ENCODE data around the gene ATRN.

ATRN gene

DNA sequence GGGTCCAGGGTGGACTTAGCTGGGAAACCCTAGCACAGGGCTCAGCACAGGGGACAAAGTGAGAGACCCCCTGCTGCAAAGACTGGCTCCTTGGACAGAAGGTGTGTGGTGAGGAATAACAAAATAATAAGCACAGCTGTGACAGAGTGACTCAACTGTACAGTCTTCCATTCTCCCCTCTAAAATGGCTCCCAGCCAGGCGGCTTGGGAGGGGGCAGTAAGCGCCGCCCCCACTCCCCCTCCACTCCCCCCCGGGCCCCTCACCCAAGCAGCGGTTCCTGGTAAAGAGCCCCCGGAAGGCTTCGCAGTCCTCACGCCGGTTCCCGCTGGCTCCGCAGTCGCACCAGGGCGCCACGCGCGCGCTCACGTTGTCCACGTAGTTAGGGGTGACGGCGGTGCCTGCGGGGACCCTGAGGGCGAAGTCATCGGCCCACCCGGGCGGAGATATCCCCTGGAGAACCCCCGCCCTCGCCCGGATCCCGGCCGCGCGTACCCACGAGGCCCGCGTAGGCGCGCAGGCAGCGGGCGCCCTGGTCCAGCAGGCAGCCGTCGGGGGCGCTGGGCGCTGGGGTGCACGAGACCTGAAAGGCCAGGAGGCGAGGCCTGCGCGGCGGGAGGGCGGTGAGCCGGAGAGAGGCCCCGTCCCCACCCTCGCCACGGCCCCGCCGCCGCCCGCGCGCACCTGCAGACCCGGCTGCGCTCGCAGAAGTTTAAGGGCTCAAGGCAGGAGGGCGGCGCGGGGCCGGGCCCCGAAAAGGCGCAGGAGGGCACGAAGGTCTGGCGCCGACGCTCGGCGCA lies 189.6 kb downstream of the ATRN start:
- no peak for FAIRE-seq

GRCh38 chr20:3661060-3661813 lies 190.4 kb downstream of the ATRN start:
- FAIRE-seq, result no peak

DNA sequence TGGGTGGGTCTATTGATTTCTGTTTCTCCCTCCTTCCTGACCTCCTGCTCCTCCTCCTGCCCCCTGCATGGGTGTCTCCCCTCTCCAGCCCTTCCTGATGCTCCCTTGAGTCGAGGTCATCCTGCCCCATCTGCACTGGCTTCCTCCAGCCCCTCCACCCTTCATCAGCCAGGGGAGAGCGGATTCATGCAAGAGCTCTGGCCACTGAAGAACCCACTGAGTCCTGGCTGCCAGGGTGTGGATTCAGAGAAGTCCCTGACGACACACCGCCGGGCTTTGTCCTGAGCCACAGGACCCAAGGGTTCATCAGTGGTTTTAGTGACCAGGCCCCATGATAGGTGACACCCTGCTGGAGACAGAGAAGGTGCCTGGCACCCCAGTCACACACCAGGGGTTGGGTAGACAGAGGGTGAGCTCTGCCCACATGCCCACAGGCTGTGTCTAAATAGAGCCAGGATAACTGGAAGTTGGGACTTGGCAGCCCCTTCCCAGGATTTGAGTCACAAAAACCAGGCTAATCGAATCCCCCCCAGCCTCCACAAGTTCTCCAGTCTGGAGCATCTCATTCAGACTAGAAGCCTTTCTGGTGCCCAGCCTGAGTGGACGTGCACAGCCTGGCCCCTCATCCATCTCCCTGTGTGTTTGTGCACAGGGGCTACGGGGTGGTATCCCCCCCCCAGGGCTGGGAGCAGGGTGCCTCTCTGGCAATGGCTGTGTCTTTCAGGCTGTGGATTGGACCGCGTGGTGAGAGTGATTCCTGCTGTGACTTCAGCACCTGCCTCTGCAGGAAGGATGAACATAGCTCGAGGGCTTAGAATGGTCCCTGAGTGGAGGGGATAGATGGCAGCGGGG lies 191.2 kb downstream of the ATRN start:
- FAIRE-seq, result no peak

DNA sequence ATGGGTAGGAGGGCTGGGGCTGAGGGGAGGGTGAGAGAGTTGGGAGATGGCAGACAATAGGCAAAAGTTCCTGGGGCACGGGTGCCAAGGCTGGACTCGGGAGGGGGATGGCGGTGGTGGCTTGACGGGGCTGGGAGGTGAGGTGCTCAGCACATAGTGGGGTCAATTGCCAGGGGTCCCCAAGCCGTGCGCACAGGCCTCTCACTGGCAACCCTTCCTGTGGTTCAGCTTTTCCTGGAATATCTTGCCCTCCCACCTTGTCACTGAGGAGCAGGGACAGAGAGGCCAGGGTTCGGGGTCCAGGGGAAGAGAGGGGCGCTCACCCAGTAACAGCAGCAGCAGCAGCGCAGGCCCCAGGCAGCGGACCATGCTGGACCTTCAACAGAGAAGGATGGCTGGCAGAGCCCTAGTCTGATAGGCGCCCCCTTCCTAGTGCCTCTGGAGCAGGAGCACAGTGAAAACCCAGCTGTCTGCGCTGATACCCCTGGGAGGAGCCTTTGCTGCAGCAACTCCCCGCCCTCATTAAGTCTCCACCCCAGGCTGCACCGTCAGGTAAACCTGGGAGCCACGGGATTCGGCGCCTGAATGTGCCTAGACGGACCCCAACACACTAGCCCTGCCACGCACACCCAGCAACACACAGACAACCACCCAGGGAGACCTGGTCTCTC lies 192.3 kb downstream of the ATRN start, which contains the start of gene GFRA4:
Gene GFRA4 (minus strand): TSS at position 369 of the 671 bp plus-strand sequence. CDS start 0 bp downstream, at position 369.
- no peak for FAIRE-seq

DNA sequence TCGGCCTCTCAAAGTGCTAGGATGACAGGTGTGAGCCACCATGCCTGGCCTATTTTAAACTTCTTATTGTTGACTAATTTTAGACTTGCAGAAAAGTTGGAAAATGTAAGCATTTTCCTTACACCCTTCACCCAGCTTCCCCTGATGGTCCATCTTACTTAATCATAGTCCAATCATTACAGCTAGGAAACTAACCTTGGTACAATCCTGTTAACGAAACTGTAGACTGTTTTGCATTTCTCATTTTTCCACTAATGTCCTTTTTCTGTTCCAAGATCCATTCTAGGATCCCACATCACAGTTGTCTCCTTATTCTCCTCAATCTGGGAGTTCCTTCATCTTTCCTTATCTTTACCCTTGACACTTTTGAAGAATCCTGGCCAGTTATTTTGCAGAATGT lies 193.0 kb downstream of the ATRN start:
- FAIRE-seq, result no peak

GRCh38 chr20:3667434-3668037 lies 196.7 kb downstream of the ATRN start:
- no peak for FAIRE-seq

DNA sequence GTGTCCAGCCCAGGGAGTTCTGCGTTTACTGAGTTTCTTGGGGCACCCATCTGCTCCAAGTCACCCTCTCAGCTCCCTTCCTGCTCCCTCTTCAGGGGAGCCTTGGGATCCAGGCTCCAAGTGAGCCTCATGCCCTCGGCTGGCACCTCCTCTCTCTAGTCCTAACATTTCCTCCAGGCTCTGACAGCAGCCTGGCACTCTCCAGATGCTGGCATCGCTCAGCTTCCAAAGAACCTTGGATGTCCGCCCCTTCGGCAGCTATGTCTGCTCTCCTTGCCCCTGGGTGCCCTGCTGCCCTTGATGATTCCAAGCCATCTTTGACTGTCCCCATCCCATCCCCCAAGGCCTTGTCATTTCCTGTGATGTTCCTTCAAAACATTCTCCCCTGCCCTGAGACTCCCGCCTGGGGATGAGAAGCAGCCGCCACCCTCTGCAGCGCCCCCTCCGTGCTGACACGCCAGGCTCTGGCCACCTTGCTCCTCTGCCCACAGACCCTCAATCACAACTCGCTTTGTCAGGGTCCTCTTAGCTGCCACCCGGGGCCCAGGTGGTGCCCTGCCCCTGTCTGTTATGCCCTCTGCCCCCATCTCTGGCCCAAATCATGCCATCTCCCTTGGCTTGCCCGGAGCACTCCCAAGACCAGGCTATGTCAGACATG lies 199.0 kb downstream of the ATRN start:
- FAIRE-seq, result no peak

DNA sequence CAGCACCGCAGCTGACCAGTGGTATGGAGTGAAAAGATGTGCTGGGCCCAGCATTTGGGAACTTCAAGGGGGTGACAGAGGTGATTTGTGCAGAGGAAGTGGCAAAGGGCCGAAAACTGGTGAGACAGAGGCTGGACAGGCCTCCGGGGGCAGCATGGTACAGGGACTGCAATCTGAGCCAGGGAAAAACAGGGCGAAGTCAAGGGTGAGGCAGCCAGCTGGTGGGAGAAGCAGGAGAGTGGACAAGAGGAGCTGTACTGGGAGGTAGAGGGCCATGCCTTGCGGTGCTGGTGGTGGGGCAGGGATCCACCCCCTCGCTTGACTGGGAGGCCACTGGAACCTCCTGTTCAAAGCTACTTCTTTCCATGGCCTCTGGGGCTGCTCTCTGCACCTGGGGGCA lies 199.7 kb downstream of the ATRN start:
- FAIRE-seq, result no peak

- FAIRE-seq, result no peak
Measured at GRCh38 chr20:3670945-3671344, 200.1 kb downstream of the ATRN start.

DNA sequence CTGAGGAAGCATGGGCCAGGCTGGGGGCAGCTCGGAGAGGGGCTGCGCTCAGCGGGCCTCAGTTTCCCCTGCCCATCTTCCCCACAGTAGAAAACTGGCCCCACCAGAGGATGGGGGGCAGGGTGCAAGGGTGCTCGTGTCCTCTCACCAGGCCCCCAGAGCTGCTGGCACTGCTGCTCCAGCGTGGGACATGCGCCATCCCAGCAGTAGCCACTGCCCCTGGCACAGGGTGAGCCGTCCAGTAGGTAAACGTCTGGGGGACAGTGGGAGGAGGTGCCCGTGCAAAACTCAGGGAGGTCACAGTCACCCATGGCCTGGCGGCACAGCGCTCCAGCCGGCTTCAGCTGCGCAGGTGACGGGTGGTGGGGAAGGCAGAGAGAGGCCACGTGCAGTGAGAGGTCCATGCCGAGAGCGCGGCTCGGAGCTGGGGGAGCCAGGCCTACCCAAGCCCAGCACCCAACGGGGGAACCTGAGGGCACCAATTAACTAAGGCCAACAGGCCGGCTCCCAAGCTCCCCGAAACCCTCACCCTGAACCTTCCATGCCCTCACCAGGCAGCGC lies 201.2 kb downstream of the ATRN start:
- FAIRE-seq, result no peak

DNA sequence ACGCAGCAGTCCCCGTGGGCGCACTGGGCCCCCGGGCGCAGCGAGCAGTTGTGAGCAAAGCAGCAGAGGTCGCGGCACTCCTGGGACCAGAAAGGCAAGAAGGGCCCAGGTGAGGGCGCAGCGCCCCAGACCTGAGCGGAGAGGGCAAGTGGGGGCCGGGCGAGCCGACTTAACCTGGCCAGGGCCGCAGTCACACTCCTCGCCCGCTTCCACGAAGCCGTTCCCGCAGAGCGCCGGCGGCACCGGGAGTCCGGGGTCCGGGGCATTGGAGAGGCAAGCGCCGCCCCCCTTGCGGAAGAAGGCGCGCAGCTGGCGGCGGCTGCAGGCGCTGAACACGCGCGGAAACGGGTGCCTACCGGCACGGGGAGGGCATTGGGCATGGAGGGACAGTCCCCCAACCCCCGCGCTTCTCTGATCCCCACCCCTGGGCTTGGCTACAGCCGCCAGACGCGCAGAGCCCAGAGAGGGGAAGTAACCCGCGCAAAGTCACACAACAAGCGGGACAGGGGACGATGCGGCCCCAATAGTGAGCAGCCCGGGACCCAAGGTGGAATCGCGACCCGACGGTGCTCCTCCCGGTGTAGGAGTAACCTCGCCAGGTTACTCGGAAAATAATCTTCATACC lies 201.8 kb downstream of the ATRN start:
- no peak for FAIRE-seq

GRCh38 chr20:3673221-3674070 lies 202.6 kb downstream of the ATRN start:
- FAIRE-seq, result no peak

- FAIRE-seq, result no peak
Measured at GRCh38 chr20:3674447-3674846, 203.6 kb downstream of the ATRN start.

- no peak for FAIRE-seq
Measured at GRCh38 chr20:3674995-3675900, 204.4 kb downstream of the ATRN start.

DNA sequence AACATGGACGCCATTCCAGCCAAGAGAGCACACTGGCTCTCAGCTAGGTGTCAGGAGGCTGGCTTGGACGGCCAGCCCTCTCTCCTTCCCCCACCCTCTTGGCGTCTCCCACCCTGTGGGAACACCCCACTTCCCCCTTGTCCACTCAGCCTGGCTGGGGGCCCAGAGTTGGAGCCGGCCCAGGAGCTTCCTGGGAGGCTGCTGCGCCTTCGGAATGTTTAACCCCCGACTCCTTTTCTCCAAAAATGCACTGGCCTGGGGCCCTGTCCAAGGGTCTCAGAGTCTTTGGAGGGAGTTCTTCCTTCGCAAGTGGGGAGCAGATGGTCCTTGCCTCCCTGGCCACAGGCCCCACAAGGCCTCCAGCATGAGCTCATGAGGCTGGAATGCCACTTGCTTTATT lies 206.9 kb downstream of the ATRN start:
- no peak for FAIRE-seq

DNA sequence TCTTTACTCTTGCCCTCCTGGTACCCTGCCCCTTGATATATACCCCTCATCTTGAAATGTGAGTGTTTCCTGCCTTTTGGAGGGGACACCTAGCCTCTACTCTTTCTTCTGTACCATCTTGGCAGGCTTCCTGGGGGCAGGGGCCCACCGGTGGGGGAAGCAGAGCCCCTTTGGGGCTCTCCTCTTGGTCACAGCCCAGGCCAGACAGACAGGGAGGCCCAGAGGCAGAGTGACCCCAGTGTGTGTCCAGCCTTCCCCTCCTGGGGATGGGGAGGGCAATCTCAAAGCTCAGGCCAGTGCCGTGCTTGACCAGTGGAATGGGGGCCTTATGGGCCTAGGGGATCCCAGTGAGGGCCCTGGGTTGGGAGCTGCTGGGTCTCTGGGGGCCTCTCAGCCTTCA lies 207.4 kb downstream of the ATRN start:
- no peak for FAIRE-seq

GRCh38 chr20:3678856-3679720 lies 208.3 kb downstream of the ATRN start:
- no peak for FAIRE-seq

All from colon (tissue), 2 donors.